Activated CD4-positive, alpha-beta T cell treated with anti-CD3 and anti-CD28 coated beads, Interleukin-2, amount 10 ng/mL, durations not matched to agents 24 days and 14 days (primary cell): Measurements from ENCODE around the gene ZNF780A. TPM values are rescaled to one million over a fixed set of nuclear protein-coding genes. Genes with fewer than 3 reads are reported as not detected.

Experiments used
- total RNA-seq: library from RNA; stranded (reverse); gene quantifications from 2 replicates; pipeline ENCODE4 v1.2.3, GENCODE V29; 2022

The ZNF780A gene
- total RNA-seq, 1 donor from 2014 or later, result 14.7 TPM

Other genes with a start within 250 kb of the ZNF780A start
- 605 and 614 TPM in 2 replicates for gene FBL, start 244.6 kb downstream of the ZNF780A start, total RNA-seq
- gene FCGBP, start 156.3 kb downstream of the ZNF780A start, total RNA-seq, result 3.3 and 4.7 TPM in 2 replicates
- gene PSMC4, start 119.8 kb downstream of the ZNF780A start, total RNA-seq, result 192 and 193 TPM in 2 replicates
- gene ZNF546, start 93.9 kb downstream of the ZNF780A start, total RNA-seq, result 4.4 and 6.7 TPM in 2 replicates
- 19.5 and 24.6 TPM in 2 replicates for gene ZNF780B, start 34.7 kb downstream of the ZNF780A start, total RNA-seq
- 16.6 and 17.6 TPM in 2 replicates for gene MAP3K10, start 100.5 kb upstream of the ZNF780A start, total RNA-seq
- not detected in 2 replicates for gene TTC9B, start 127.4 kb upstream of the ZNF780A start, total RNA-seq
- 0.19 and 0.28 TPM in 2 replicates for gene CCNP, start 135.7 kb upstream of the ZNF780A start, total RNA-seq
- 160 and 163 TPM in 2 replicates for gene AKT2, start 194.4 kb upstream of the ZNF780A start, total RNA-seq